ENCODE data around the gene IFI27L1. TPM values are rescaled to one million over a fixed set of nuclear protein-coding genes. Genes with fewer than 3 reads are reported as not detected.

Gene IFI27L1
- total RNA-seq, 6 experiments from 2014 or later, result 22.3 to 28.2 (median 23.7) TPM

DNA sequence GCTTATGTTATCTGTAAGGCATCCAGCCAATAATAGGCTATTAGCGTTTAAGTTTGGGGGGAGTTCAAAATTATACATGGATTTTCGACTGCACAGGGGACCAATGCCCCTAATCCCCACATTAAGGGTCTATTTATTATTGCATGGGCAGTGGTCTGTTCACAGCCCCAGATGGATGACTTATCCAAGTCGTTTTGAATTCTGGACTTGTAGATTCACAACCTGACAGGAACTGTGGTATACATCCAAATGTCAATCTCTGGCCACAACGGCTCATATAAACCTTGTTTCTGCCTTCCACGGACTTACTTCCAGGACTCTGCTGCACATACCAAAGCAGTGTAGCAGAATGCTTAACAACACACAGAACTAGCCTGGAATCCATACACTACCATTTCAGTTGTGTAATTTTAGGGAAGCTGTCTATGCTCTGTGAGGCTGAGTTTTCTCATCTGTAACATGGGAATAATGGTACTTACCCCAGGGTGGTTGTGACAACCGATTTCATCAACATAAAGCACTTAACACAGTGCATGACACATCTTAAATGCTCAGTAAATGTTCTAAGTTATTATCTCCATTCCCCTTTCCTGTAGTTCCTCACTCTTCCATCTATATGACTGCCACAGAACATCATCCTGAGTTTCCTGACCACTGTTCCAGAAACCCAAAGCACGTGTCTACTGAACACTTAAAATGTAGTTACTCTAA is 3.8 kb upstream of the IFI27L1 start:
- H3K27ac Mint-ChIP-seq, result no peak overlapping the region; the same call in 1 of the 2 replicates

DNA sequence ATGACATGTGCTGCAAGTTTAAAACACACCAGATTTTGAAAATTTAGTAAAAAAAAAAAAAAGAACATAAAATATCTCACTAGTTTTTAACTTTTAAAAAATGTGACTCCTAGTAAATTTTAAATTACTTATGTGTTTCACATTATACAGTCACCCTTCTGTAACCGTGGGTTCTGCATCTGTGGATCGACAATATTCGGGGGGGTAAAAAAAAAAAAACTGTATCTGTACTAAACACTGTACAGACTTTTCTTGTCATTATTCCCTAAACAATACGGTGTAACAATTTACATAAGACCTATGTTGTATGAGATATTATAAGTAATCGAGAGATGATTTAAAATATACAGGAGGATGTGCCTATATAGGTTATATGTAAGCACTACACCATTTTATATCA is 3.3 kb upstream of the IFI27L1 start:
- no peak for DNase-seq
- Mint-ChIP-seq H3K9me3 (peaks cover 37% of the 10 kb centered on the region), H3K4me3 (0 out of 2 replicates have a peak overlapping the region, but pooled peaks have one; percentile 68), H3K27me3 (ENCODE audit: insufficient read depth) (peaks cover 7% of the 10 kb centered on the region), H3K36me3 (ENCODE audit: low read depth) (peaks cover 69% of the 10 kb centered on the region), H3K4me1 (ENCODE audit: low read depth) (peaks cover 41% of the 10 kb centered on the region), H3K27ac (peak overlapping the region; percentile 23)
- TF ChIP-seq, protein P1, sequence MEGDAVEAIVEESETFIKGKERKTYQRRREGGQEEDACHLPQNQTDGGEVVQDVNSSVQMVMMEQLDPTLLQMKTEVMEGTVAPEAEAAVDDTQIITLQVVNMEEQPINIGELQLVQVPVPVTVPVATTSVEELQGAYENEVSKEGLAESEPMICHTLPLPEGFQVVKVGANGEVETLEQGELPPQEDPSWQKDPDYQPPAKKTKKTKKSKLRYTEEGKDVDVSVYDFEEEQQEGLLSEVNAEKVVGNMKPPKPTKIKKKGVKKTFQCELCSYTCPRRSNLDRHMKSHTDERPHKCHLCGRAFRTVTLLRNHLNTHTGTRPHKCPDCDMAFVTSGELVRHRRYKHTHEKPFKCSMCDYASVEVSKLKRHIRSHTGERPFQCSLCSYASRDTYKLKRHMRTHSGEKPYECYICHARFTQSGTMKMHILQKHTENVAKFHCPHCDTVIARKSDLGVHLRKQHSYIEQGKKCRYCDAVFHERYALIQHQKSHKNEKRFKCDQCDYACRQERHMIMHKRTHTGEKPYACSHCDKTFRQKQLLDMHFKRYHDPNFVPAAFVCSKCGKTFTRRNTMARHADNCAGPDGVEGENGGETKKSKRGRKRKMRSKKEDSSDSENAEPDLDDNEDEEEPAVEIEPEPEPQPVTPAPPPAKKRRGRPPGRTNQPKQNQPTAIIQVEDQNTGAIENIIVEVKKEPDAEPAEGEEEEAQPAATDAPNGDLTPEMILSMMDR (IDR thresholded peaks at IDR 0.05), result no peak

More for the DNA sequence above, 3.8 kb upstream of the IFI27L1 start:
- DNase-seq, result no peak
- Mint-ChIP-seq H3K9me3 (peaks cover 39% of the 10 kb centered on the region), H3K36me3 (ENCODE audit: low read depth) (peaks cover 70% of the 10 kb centered on the region), H3K27me3 (ENCODE audit: insufficient read depth) (peaks cover 7% of the 10 kb centered on the region), H3K4me3 (no peak overlapping the region), H3K4me1 (ENCODE audit: low read depth) (peaks cover 35% of the 10 kb centered on the region)
- TF ChIP-seq, protein P1 (IDR thresholded peaks at IDR 0.05), result no peak

- no peak for DNase-seq
- peaks cover 24% of the 10 kb centered on the region for H3K9me3 Mint-ChIP-seq
- H3K4me3 Mint-ChIP-seq, result peak overlapping the region; percentile 99
- peaks cover 45% of the 10 kb centered on the region for H3K4me1 Mint-ChIP-seq (ENCODE audit: low read depth)
- H3K27me3 Mint-ChIP-seq (ENCODE audit: insufficient read depth), result peaks cover 11% of the 10 kb centered on the region
- peak overlapping the region; percentile 98 for H3K27ac Mint-ChIP-seq
- H3K36me3 Mint-ChIP-seq (ENCODE audit: low read depth), result peaks cover 58% of the 10 kb centered on the region
- TF ChIP-seq, protein P1 (IDR thresholded peaks at IDR 0.05), result no peak
Observed at GRCh38 chr14:94079891-94080620, 1.1 kb upstream of the IFI27L1 start.

DNA sequence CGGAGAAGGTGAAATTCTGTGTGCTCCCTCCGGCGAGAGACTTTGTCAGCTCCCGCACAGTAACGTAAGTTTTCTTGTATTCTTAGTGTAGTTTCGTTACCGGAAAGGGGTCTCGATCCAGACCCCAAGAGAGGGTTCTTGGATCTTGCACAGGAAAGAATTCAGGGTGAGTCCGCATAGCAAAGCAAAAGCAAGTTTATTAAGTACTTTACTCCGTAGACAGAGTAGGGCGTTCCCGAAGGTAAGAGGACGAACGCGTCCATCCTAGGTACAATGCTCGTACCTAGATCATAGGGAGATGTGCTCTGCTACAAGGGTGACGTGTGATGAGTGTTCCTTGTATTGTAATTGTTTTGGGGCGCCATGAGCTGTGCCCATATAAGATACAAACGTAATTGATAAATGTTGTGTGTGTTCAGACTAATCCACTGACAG is 293 bp downstream of the IFI27L1 start:
- Mint-ChIP-seq H3K9me3 (peaks cover 11% of the 10 kb centered on the region), H3K27me3 (ENCODE audit: insufficient read depth) (peaks cover 11% of the 10 kb centered on the region)

GRCh38 chr14:94087891-94088290 is 6.8 kb downstream of the IFI27L1 start:
- H3K27ac Mint-ChIP-seq, result no peak overlapping the region
- DNase-seq, result no peak

More for the DNA sequence above, 293 bp downstream of the IFI27L1 start:
- TF ChIP-seq, protein P1 (IDR thresholded peaks at IDR 0.05), result no peak
- Mint-ChIP-seq H3K4me1 (ENCODE audit: low read depth) (peaks cover 45% of the 10 kb centered on the region), H3K4me3 (peak overlapping the region; percentile 99), H3K36me3 (ENCODE audit: low read depth) (peaks cover 50% of the 10 kb centered on the region), H3K27ac (peak overlapping the region; percentile 98)
- no peak for DNase-seq

More at GRCh38 chr14:94087891-94088290, 6.8 kb downstream of the IFI27L1 start:
- TF ChIP-seq, protein P1 (IDR thresholded peaks at IDR 0.05), result no peak
- H3K36me3 Mint-ChIP-seq (ENCODE audit: low read depth), result peaks cover 9% of the 10 kb centered on the region; the same call in 1 of the 2 replicates
- H3K4me1 Mint-ChIP-seq (ENCODE audit: low read depth), result peaks cover 33% of the 10 kb centered on the region
- H3K9me3 Mint-ChIP-seq, result no peaks in the 10 kb centered on the region
- H3K4me3 Mint-ChIP-seq, result no peak overlapping the region
- peaks cover 4% of the 10 kb centered on the region; the same call in 1 of the 2 replicates for H3K27me3 Mint-ChIP-seq (ENCODE audit: insufficient read depth)
